GM12801 (cell line): ENCODE results near the gene DTNBP1.

ENCODE experiments used
- CTCF ChIP-seq: IDR thresholded peaks from one replicate; pipeline ENCODE4 v1.5.1; 2011; ENCODE audit warnings: control low read depth; ENCODE audit not compliant: insufficient read length; ENCODE audit errors: extremely low read depth

DTNBP1 gene

GRCh38 chr6:15510121-15510520, 152.7 kb downstream of the DTNBP1 start:
- no peak for TF ChIP-seq CTCF

- TF ChIP-seq CTCF = no peak
Observed at GRCh38 chr6:15509335-15509933, 153.4 kb downstream of the DTNBP1 start.

- TF ChIP-seq CTCF = no peak
Observed at GRCh38 chr6:15508931-15509330, 153.9 kb downstream of the DTNBP1 start.

GRCh38 chr6:15508441-15508871, 154.4 kb downstream of the DTNBP1 start:
- no peak for TF ChIP-seq CTCF

GRCh38 chr6:15507746-15508145, 155.1 kb downstream of the DTNBP1 start:
- no peak for TF ChIP-seq CTCF

GRCh38 chr6:15507221-15507620, 155.6 kb downstream of the DTNBP1 start:
- TF ChIP-seq CTCF = no peak

GRCh38 chr6:15506066-15506465, 156.8 kb downstream of the DTNBP1 start:
- TF ChIP-seq CTCF = no peak

- no peak for TF ChIP-seq CTCF
Observed at GRCh38 chr6:15505463-15505918, 157.3 kb downstream of the DTNBP1 start.
